Coronary artery (tissue), 2 donors: ENCODE measurements around the gene ZNF503.

Experiments
- DNase-seq: peaks from one replicate; pipeline ENCODE4 v3.0.0-alpha.2; 2017; ENCODE audit warnings: low spot score
- H3K27ac ChIP-seq, 2 donors: fragments of 200-600 bp; sonication (generic); one replicate each; pipeline ENCODE4 v1.5.1; 2016 to 2019
- H3K4me3 ChIP-seq: fragments of 200-600 bp; sonication (generic); 2 replicates; pipeline ENCODE4 v1.5.1; 2016; ENCODE audit warnings: mild to moderate bottlenecking, moderate library complexity
- TF ChIP-seq, protein P1 (sequence below): fragments of 200-600 bp; sonication (generic); IDR thresholded peaks from one replicate; pipeline ENCODE4 v1.5.1; 2019; ENCODE audit warnings: antibody characterized with exemption

Gene ZNF503

DNA sequence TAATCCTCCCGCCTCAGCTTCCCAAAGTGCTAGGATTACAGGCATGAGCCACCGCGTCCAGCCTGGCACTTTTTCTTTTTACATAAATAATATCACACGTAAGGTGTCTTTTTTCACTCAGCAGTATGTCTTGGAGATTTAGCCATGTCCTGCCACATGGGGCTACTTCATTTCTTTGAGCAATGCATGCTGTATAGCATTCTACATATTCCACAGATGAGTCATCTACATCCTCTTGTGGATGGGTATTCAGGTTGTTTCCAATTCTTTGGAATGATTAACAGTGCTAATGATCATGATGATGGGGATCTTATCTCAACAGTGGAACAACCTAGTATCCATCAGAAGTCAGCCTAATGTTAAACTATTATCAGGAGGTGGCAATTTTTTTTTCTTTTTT lies 50.8 kb downstream of the ZNF503 start:
- no peak for DNase-seq
- H3K4me3 ChIP-seq = no peak overlapping the region
- TF ChIP-seq, protein P1, sequence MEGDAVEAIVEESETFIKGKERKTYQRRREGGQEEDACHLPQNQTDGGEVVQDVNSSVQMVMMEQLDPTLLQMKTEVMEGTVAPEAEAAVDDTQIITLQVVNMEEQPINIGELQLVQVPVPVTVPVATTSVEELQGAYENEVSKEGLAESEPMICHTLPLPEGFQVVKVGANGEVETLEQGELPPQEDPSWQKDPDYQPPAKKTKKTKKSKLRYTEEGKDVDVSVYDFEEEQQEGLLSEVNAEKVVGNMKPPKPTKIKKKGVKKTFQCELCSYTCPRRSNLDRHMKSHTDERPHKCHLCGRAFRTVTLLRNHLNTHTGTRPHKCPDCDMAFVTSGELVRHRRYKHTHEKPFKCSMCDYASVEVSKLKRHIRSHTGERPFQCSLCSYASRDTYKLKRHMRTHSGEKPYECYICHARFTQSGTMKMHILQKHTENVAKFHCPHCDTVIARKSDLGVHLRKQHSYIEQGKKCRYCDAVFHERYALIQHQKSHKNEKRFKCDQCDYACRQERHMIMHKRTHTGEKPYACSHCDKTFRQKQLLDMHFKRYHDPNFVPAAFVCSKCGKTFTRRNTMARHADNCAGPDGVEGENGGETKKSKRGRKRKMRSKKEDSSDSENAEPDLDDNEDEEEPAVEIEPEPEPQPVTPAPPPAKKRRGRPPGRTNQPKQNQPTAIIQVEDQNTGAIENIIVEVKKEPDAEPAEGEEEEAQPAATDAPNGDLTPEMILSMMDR = no peak
- no peak overlapping the region for H3K27ac ChIP-seq
